SK-N-MC (cell line): ENCODE data around the gene VPS52.

Source experiments
- EZH2 ChIP-seq: fragments of 200-600 bp; sonication (generic); IDR thresholded peaks from one replicate; pipeline ENCODE4 v1.6.1; 2017; ENCODE audit warnings: antibody characterized with exemption
- FOXP2 ChIP-seq: optimal IDR thresholded peaks from 2 replicates; pipeline ENCODE3; 2011; ENCODE audit warnings: mild to moderate bottlenecking, moderate library complexity; ENCODE audit not compliant: insufficient read depth; ENCODE audit errors: extremely low read length, control extremely low read depth
- POLR2AphosphoS5 ChIP-seq: IDR thresholded peaks from 2 replicates; pipeline ENCODE4 v1.6.1; 2012; ENCODE audit warnings: mild to moderate bottlenecking, low read depth, low read length, borderline replicate concordance

GRCh38 chr6:33290459-33290858 lies 18.8 kb upstream of the VPS52 start:
- TF ChIP-seq POLR2AphosphoS5, result no peak
- TF ChIP-seq EZH2, result no peak
- TF ChIP-seq FOXP2, result no peak
